Hypothalamus (tissue), 51 donors: ENCODE measurements around the gene FLNC.

Source experiments
- DNase-seq, 51 donors: peaks; one replicate each; lab custom pipeline; 2025; lab: John Stamatoyannopoulos, UW

FLNC gene

GRCh38 chr7:128886391-128887168, 56.4 kb downstream of the FLNC start:
- DNase-seq: no peak

- DNase-seq: no peak
These were observed 57.2 kb downstream of the FLNC start for GRCh38 chr7:128887169-128888038.

GRCh38 chr7:128888039-128888755, 58.0 kb downstream of the FLNC start:
- DNase-seq: no peak

GRCh38 chr7:128888756-128889095, 58.5 kb downstream of the FLNC start:
- no peak for DNase-seq

- no peak for DNase-seq
These were observed 58.9 kb downstream of the FLNC start for GRCh38 chr7:128889121-128889520.

GRCh38 chr7:128890306-128891109, 60.3 kb downstream of the FLNC start:
- no peak for DNase-seq

- no peak for DNase-seq
These were observed 61.1 kb downstream of the FLNC start for GRCh38 chr7:128891110-128891941.

GRCh38 chr7:128891942-128892269, 61.7 kb downstream of the FLNC start:
- DNase-seq: no peak

GRCh38 chr7:128892521-128893250, 62.5 kb downstream of the FLNC start:
- no peak for DNase-seq

GRCh38 chr7:128893251-128894100, 63.3 kb downstream of the FLNC start:
- no peak for DNase-seq

- no peak for DNase-seq
These were observed 63.9 kb downstream of the FLNC start for GRCh38 chr7:128894101-128894440.

- no peak for DNase-seq
These were observed 65.1 kb downstream of the FLNC start for GRCh38 chr7:128895320-128895719.

- no peak for DNase-seq
These were observed 69.2 kb downstream of the FLNC start for GRCh38 chr7:128899392-128899791.

GRCh38 chr7:128900237-128900636, 70.0 kb downstream of the FLNC start:
- DNase-seq: no peak

GRCh38 chr7:128902761-128903585, 72.8 kb downstream of the FLNC start:
- no peak for DNase-seq

GRCh38 chr7:128903621-128904361, 73.6 kb downstream of the FLNC start:
- DNase-seq: no peak
